Medulla oblongata (tissue), 1 donor: ENCODE data around the gene DRAXIN.

Experiments
- DNase-seq: peaks from one replicate; pipeline ENCODE4 v3.0.0-alpha.2; 2015; ENCODE audit errors: extremely low spot score

DRAXIN gene

DNA sequence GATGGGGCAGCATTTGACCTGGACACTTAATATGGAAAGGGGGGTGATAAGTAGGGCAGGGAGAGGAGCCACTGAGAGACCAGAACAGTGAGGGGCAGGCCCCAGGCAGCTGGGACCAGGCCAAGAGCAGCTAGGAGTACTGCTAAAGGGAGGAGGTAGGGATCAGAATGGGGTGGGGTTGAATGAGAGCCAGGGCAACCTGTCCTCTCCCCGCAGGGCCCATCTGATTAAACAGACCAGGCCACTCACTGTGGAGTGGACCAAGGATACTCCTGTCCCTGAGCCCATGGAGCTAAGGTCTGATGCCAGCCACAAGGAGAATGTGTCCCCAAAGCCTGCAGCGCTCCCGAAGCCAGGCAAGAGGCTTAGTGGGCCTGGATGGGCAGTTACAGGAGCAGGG is 72.6 kb downstream of the DRAXIN start:
- no peak for DNase-seq

GRCh38 chr1:11764519-11764918 is 73.0 kb downstream of the DRAXIN start:
- DNase-seq: no peak

GRCh38 chr1:11765661-11766428 is 74.3 kb downstream of the DRAXIN start:
- no peak for DNase-seq

DNA sequence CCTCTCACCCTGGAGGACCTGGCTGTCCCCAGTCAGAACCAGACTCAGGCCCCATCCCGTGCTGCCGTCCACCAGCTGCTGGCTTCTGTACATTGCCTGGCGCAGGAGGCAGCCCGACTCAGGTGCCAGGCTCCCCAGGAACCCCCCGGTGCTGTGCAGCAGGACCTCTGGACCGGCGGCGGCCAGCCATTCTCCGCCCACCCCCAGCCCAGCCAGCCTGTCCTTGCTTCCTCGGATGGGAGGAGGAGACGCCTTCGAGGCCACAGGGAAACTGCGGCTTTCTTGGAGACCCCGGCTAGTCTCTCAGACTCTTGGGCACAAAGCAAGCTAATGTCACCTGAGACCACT is 74.9 kb downstream of the DRAXIN start:
- DNase-seq: no peak

DNA sequence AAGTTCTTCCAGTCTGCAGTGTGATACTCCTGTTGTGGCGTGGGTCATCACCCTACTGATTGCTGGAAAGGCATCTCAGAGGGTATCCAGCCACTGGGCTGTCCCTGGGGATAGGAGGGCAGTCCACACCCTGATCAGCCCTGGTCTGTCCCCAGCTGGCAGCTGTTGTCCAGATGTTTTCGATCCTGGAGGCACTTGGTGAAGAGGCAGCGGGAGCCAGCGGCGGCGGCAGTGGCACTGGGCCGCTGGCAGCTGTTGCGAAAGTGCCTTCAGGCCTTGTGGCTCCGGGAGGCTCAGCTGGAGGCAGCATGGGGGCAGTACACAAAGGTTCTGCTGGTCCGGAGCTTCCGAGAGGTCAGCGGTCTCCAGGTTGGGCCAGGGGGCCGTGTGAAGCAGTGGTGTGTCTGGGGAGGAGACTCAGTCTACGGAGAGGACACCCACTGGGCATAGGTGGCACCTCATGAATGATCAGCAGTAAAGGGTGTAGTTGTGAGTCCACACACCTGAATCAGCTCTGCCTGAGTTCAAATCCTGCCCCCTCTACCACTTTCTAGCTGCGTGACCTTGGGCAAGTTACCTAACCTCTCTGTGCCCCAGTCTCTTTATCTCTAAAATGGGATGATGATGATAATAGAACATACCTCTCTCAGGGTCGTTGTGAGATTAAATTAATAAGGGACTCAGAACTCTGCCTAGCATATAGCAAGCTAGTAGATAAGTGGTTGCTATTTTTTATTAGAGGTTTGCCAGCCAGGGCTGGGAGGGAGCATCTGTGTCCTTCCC is 76.6 kb downstream of the DRAXIN start:
- DNase-seq: no peak

DNA sequence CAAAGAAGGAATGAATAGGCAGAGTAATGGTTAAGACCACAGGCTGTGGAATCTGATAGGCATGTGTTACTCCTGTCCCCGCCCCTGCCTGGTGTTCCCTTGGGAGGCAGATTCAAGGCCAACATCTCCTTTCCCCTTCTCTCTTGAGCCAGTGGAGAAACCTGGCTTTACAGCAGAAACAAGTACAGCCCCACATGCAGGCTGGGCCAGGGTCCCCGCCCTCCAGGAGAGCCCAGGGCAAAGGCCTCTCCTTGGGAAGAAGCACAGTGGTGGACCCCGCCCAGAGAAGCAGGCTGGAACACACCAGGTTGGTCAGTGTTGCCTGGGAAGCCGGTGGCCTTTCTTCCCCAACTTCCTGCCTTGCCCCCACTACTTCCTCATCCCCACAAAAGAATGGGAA is 77.3 kb downstream of the DRAXIN start:
- no peak for DNase-seq

GRCh38 chr1:11769274-11769673 is 77.8 kb downstream of the DRAXIN start:
- no peak for DNase-seq

DNA sequence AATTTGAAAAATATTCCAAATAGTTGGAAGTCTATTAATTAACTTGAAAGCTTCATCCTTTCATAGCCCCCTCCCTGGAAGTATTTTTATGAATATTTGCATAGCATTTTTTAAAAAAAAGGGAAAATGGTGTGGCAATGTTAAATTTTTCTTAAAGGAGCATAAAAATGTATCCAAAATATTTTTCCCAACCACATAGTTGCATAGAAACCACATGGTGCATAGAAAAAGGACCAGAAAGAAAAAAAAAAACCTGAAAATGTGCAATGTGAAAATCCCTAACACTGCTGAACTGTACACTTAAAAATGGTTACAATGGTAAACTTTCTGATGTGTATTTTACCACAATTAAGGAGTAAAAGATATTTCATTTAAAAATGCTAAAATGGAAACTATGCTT is 78.5 kb downstream of the DRAXIN start:
- no peak for DNase-seq

DNA sequence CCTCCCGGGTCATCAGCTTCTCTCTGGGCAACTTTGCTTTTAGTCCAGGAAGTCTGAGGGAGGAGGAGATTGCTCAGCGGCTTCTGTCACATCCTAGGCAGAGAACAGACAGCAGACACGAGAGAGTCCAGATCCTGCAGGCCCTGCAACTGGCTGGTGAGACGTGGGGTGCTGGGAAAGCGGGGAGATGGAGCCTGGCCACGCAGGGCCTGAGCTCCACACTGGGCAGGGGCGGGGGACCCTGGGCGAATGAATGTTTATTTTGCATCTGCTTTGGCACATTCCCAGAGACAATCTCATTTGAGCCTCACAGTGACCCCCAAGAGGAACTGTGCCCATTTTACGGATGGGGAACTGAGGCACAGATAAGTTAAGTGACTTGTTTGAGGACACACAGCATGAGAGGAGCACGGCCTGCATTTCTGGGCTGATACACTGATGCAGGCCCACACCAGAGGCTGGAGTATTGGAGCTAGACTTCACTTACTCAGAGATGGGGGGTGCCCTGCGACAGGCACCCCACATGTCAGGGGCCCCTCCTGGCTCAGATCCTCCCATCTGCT is 80.1 kb downstream of the DRAXIN start:
- DNase-seq: no peak

- no peak for DNase-seq
Measured at GRCh38 chr1:11772458-11772857, 80.9 kb downstream of the DRAXIN start.

GRCh38 chr1:11774753-11775152 is 83.2 kb downstream of the DRAXIN start:
- DNase-seq: no peak
